Psoas muscle (tissue), 8 donors: ENCODE data around the gene METAP2. TPM values are rescaled to one million over a fixed set of nuclear protein-coding genes. Genes with fewer than 3 reads are reported as not detected.

Experiments
- ATAC-seq, 4 donors: fragments of 200-7000 bp; cut with Tn5 transposase; one replicate each; pipeline ENCODE4 v1.9.1; 2020; ENCODE audit warnings: moderate library complexity in 3 of 4, mild to moderate bottlenecking in 2 of 4
- DNase-seq, 2 donors: peaks; one replicate each; pipeline ENCODE4 v3.0.0-alpha.2; 2020
- H3K27ac ChIP-seq: fragments of 200-600 bp; one replicate; pipeline ENCODE4 v1.8.0; 2022
- H3K27me3 ChIP-seq, 3 donors: fragments of 200-600 bp in 1 of 3; one replicate each; pipeline versions ENCODE4 v1.6.1 to v1.8.0; 2013 to 2022; ENCODE audit warnings: low read length in 2 of 3, mild to moderate bottlenecking in 2 of 3, moderate library complexity in 1 of 3; ENCODE audit not compliant: insufficient read depth in 3 of 3
- H3K36me3 ChIP-seq, 2 donors: fragments of 200-600 bp in 1 of 2; one replicate each; pipeline versions ENCODE4 v1.6.1 to v1.8.0; 2013 to 2022; ENCODE audit warnings: low read depth in 1 of 2, mild to moderate bottlenecking in 1 of 2, moderate library complexity in 1 of 2; ENCODE audit not compliant: insufficient read depth in 1 of 2
- H3K4me1 ChIP-seq: fragments of 200-600 bp; one replicate; pipeline ENCODE4 v1.8.0; 2022
- H3K4me3 ChIP-seq: fragments of 200-600 bp; one replicate; pipeline ENCODE4 v1.8.0; 2022; ENCODE audit warnings: mild to moderate bottlenecking
- H3K9me3 ChIP-seq: fragments of 200-600 bp; one replicate; pipeline ENCODE4 v1.8.0; 2022
- WGBS, 3 donors: extraction: QIAGEN DNeasy Blood & Tissue Kit; methylation state at CpG; one replicate each; pipeline versions ENCODE4 v1.1.6 to v1.1.7; 2013; 5-methylcytosine and 5-hydroxymethylcytosine counted together
- intact Hi-C, 2 donors: fragments of 100-400 bp; cut with DNase I; formaldehyde crosslinking; loops; one replicate each; pipeline versions ENCODE4 v1.11.0 to v1.14.2; 2022
- polyA plus RNA-seq, 3 donors: library from polyadenylated mRNA; stranded (reverse); fragments of 200-250 nt; gene quantifications; one replicate each; pipeline ENCODE4 v1.2.3, GENCODE V29; 2013
- total RNA-seq, 4 donors: library from RNA; stranded (reverse); fragmentation: NEBNext Ultra II Directional in 2 of 4; extraction: Animal tissue kit (Norgen Biotek cat#: 25700) in 2 of 4; gene quantifications; one replicate each; pipeline versions ENCODE4 v1.2.1 to v1.2.4, GENCODE V29; 2021 to 2023
- TF ChIP-seq, protein P1 (sequence below): fragments of 200-600 bp; IDR thresholded peaks from one replicate; pipeline ENCODE4 v1.8.0; 2022; ENCODE audit warnings: antibody characterized with exemption
- donor health status: healthy with polysubstance abuse.
- donor health status: DM: no; HTN: no; CAD: no; lungs with moderate emphysema.
- donor health status: Bipolar disorder and iron deficiency.
- donor health status: healthy.
- donor health status: DM: yes; HTN: yes; CAD: no.
- donor health status: DM: no; HTN: no; CAD: no.
- donor health status: DM: no; HTN: no; CAD: no.
- donor health status: DM: yes; HTN: yes; CAD: no.

The METAP2 gene
- total and polyA plus RNA-seq, 7 donors, result 53.2 to 110 (median 74.4) TPM

DNA sequence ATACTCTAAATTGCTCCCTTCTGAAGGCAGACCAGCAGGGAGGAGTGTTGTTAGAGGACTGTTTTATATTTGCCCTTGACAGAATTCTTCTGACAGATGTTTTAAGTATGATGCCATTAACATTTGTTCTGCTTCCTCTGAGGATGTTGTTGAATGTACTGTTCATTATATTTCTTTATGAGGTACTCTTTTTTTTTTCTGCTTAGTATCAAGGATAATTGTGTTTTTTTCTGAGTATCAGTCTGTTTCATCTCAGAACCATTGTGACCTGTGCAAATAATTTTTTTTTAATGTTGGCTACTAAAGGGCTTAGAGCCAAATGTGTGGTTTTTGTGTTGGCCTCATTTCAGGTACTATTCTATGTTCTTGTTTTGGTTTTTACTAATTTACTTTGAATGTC lies 10.6 kb downstream of the METAP2 start:
- ATAC-seq, result no peak
- intact Hi-C loops, result no loop called here
- H3K9me3 ChIP-seq, result no peaks in the 10 kb centered on the region
- H3K27me3 ChIP-seq, result no peaks in the 10 kb centered on the region
- peaks cover 19% of the 10 kb centered on the region for H3K4me1 ChIP-seq
- H3K27ac ChIP-seq, result no peak overlapping the region
- TF ChIP-seq, protein P1, sequence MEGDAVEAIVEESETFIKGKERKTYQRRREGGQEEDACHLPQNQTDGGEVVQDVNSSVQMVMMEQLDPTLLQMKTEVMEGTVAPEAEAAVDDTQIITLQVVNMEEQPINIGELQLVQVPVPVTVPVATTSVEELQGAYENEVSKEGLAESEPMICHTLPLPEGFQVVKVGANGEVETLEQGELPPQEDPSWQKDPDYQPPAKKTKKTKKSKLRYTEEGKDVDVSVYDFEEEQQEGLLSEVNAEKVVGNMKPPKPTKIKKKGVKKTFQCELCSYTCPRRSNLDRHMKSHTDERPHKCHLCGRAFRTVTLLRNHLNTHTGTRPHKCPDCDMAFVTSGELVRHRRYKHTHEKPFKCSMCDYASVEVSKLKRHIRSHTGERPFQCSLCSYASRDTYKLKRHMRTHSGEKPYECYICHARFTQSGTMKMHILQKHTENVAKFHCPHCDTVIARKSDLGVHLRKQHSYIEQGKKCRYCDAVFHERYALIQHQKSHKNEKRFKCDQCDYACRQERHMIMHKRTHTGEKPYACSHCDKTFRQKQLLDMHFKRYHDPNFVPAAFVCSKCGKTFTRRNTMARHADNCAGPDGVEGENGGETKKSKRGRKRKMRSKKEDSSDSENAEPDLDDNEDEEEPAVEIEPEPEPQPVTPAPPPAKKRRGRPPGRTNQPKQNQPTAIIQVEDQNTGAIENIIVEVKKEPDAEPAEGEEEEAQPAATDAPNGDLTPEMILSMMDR, result no peak
- no peak overlapping the region for H3K4me3 ChIP-seq
- peaks cover 0 to 68% of the 10 kb centered on the region in 2 donors for H3K36me3 ChIP-seq
- no peak for DNase-seq

DNA sequence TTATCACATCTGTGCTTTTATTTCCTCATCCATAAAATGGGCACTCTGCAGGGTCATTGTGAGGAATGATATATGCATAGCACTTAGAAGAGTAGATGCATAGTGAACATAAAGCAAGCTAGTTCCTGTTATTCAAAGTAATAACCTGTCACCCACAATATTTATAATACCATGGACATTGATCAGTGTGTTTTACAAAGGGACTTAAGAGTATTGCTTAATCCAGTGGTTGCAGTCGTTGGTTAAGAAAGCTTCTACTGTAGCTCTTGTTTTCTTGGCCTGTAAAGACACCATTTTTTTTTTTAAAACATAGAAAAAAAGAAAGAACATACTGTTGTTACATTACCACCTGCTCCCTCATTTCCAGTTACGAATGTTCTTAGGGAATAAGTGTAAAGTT lies 13.1 kb downstream of the METAP2 start:
- DNase-seq, result no peak
- Histone ChIP-seq H3K27ac (no peak overlapping the region), H3K4me3 (no peak overlapping the region), H3K36me3 (peaks cover 0 to 83% of the 10 kb centered on the region in 2 donors), H3K27me3 (no peaks in the 10 kb centered on the region), H3K9me3 (no peaks in the 10 kb centered on the region), H3K4me1 (no peaks in the 10 kb centered on the region)
- TF ChIP-seq, protein P1, result no peak
- WGBS, 3 donors, result 50 to 74% (median 51%) methylated on average over 2 of the region's 2 CpGs
- ATAC-seq, result no peak
- intact Hi-C loops, result no loop called here

DNA sequence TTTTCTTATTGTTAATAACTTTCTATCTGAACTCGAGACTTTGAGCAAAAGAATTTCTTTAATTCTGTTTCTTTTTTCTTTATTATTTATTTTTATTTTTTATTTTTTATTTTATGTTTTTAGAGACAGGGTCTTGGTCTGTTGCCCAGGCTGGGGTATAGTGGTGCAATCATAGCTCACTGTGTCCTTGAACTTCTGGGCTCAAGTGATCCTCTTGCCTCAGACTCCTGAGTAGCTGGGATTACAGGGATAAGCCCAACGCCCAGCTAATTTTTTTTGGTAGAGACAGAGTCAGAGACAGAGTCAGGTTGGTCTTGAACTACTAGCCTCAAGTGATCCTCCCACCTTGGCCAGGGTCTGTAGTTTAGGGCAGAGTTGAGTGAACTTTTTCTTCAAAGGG lies 18.5 kb downstream of the METAP2 start:
- Histone ChIP-seq H3K4me1 (no peaks in the 10 kb centered on the region), H3K27me3 (no peaks in the 10 kb centered on the region), H3K9me3 (no peaks in the 10 kb centered on the region), H3K4me3 (no peak overlapping the region), H3K36me3 (peaks cover 2 to 89% of the 10 kb centered on the region in 2 donors), H3K27ac (no peak overlapping the region)
- ATAC-seq (no peak), DNase-seq (no peak)
- TF ChIP-seq, protein P1, result no peak
- intact Hi-C loops, result loop anchor here in 1 of 2 donors (10.0 kb wide), 1 partner anchor 438 kb away; no protein-coding TSS in a partner anchor
- 81 to 93% (median 90%) methylated on average over 2 of the region's 2 CpGs for WGBS, 3 donors

DNA sequence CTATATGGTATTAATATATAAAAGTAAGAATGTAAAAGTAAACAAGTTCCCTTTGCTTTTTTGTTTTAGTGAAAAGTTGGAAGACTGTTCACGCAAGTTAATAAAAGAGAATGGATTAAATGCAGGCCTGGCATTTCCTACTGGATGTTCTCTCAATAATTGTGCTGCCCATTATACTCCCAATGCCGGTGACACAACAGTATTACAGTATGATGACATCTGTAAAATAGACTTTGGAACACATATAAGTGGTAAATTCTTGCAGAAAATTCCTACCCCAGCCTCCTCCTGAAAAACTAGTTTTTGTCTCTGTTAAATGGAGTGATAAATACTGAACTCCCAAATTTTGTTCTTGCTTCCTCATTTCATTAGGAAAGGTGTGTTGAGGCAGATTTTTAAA lies 20.9 kb downstream of the METAP2 start:
- Histone ChIP-seq H3K27ac (no peak overlapping the region), H3K27me3 (no peaks in the 10 kb centered on the region), H3K4me1 (no peaks in the 10 kb centered on the region), H3K9me3 (no peaks in the 10 kb centered on the region), H3K4me3 (no peak overlapping the region), H3K36me3 (peaks cover 8 to 89% of the 10 kb centered on the region in 2 donors)
- WGBS, 3 donors, result 91 to 97% (median 95%) methylated on average over 2 of the region's 2 CpGs
- DNase-seq (no peak), ATAC-seq (no peak)
- TF ChIP-seq, protein P1, result no peak
- intact Hi-C loops, result loop anchor here in 1 of 2 donors (10.0 kb wide), 1 partner anchor 440 kb away; no protein-coding TSS in a partner anchor

DNA sequence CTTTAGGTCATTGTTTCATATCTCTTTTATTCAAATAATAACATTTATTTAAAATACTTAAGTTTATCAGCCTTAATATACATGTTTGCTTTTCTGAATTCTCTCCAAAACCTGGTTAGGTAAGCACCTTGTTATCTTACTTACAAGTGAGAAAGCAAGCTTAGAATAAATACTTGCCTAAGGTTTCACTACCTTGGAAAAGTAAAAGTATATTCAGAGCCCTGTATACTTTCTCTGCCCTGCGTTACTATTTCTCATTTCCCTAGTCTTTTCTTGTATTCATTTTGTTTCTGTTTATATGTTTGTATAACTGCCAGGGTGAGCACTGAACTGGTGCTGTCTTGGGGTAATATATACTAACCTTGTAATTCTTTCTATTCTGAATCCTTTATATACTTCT lies 21.5 kb downstream of the METAP2 start:
- no peak for ATAC-seq
- no peaks in the 10 kb centered on the region for H3K9me3 ChIP-seq
- no peaks in the 10 kb centered on the region for H3K27me3 ChIP-seq
- no peak for DNase-seq
- WGBS, 3 donors, result 94 to 100% (median 98%) methylated on average over 1 of the region's 1 CpG
- intact Hi-C loops, result loop anchor here in 1 of 2 donors (10.0 kb wide), 1 partner anchor 441 kb away; no protein-coding TSS in a partner anchor
- H3K4me3 ChIP-seq, result no peak overlapping the region
- peaks cover 8 to 89% of the 10 kb centered on the region in 2 donors for H3K36me3 ChIP-seq
- no peak overlapping the region for H3K27ac ChIP-seq
- no peaks in the 10 kb centered on the region for H3K4me1 ChIP-seq
- TF ChIP-seq, protein P1, result no peak
